Pons (tissue), 1 donor: ENCODE data around the gene HSBP1.

Experiments
- DNase-seq: peaks from one replicate; pipeline ENCODE4 v3.0.0-alpha.2; 2016; ENCODE audit warnings: low spot score

Gene HSBP1

GRCh38 chr16:83803811-83804210 lies 4.0 kb upstream of the HSBP1 start:
- DNase-seq = no peak

- no peak for DNase-seq
Measured at GRCh38 chr16:83804366-83804765, 3.4 kb upstream of the HSBP1 start.

GRCh38 chr16:83806036-83806435 lies 1.7 kb upstream of the HSBP1 start:
- DNase-seq = peak; percentile 71

GRCh38 chr16:83806731-83807130 lies 1.0 kb upstream of the HSBP1 start:
- no peak for DNase-seq

- DNase-seq = no peak
Measured at GRCh38 chr16:83807327-83807709, 460 bp upstream of the HSBP1 start.

- DNase-seq = peak; percentile 15
Measured at GRCh38 chr16:83808573-83809014, 816 bp downstream of the HSBP1 start.

GRCh38 chr16:83809092-83809491 lies 1.3 kb downstream of the HSBP1 start:
- DNase-seq = no peak

GRCh38 chr16:83810901-83811300 lies 3.1 kb downstream of the HSBP1 start:
- no peak for DNase-seq

GRCh38 chr16:83813823-83814658 lies 6.3 kb downstream of the HSBP1 start:
- DNase-seq = no peak

- DNase-seq = no peak
Measured at GRCh38 chr16:83814659-83814985, 6.8 kb downstream of the HSBP1 start.

- no peak for DNase-seq
Measured at GRCh38 chr16:83817022-83817421, 9.2 kb downstream of the HSBP1 start.

- no peak for DNase-seq
Measured at GRCh38 chr16:83818276-83818675, 10.5 kb downstream of the HSBP1 start.

GRCh38 chr16:83819361-83819760 lies 11.6 kb downstream of the HSBP1 start:
- DNase-seq = no peak

- peak; percentile 76 for DNase-seq
Measured at GRCh38 chr16:83826146-83826913, 18.6 kb downstream of the HSBP1 start.

- DNase-seq = no peak
Measured at GRCh38 chr16:83830091-83830768, 22.5 kb downstream of the HSBP1 start.

- no peak for DNase-seq
Measured at GRCh38 chr16:83830769-83831455, 23.1 kb downstream of the HSBP1 start.

GRCh38 chr16:83831456-83831987 lies 23.7 kb downstream of the HSBP1 start:
- DNase-seq = no peak

- DNase-seq = no peak
Measured at GRCh38 chr16:83833921-83834320, 26.1 kb downstream of the HSBP1 start.

GRCh38 chr16:83835586-83836566 lies 28.1 kb downstream of the HSBP1 start:
- DNase-seq = no peak

GRCh38 chr16:83837566-83837965 lies 29.8 kb downstream of the HSBP1 start:
- DNase-seq = no peak

- DNase-seq = no peak
Measured at GRCh38 chr16:83838151-83838550, 30.4 kb downstream of the HSBP1 start.
